Omental fat pad (tissue), 4 donors: ENCODE measurements around the gene PACRGL. TPM values are rescaled to one million over a fixed set of nuclear protein-coding genes. Genes with fewer than 3 reads are reported as not detected.

Experiments used
- ATAC-seq: fragments of 150-250 bp; one replicate; pipeline ENCODE4 v1.9.1; 2016; ENCODE audit warnings: mild to moderate bottlenecking, moderate library complexity; ENCODE audit not compliant: low FRiP score
- DNase-seq: peaks from one replicate; pipeline ENCODE4 v3.0.0-alpha.2; 2019; ENCODE audit warnings: low spot score
- total RNA-seq, 4 donors: library from RNA; depleted of rRNA; stranded (reverse); fragments of >200 nt; gene quantifications; one replicate each; pipeline ENCODE4 v1.1.0, GENCODE V29; 2016
- TF ChIP-seq, protein P1 (sequence below), 3 donors: fragments of 450-650 bp; IDR thresholded peaks; one replicate each; pipeline ENCODE4 v1.5.1; 2016 to 2017; ENCODE audit warnings: antibody characterized with exemption in 3 of 3, mild to moderate bottlenecking in 3 of 3, moderate library complexity in 2 of 3

Gene PACRGL
- total RNA-seq, 4 donors from 2014 or later: 20.3 to 26.3 (median 21.8) TPM

GRCh38 chr4:20675786-20676185, 24.5 kb upstream of the PACRGL start:
- TF ChIP-seq, protein P1, sequence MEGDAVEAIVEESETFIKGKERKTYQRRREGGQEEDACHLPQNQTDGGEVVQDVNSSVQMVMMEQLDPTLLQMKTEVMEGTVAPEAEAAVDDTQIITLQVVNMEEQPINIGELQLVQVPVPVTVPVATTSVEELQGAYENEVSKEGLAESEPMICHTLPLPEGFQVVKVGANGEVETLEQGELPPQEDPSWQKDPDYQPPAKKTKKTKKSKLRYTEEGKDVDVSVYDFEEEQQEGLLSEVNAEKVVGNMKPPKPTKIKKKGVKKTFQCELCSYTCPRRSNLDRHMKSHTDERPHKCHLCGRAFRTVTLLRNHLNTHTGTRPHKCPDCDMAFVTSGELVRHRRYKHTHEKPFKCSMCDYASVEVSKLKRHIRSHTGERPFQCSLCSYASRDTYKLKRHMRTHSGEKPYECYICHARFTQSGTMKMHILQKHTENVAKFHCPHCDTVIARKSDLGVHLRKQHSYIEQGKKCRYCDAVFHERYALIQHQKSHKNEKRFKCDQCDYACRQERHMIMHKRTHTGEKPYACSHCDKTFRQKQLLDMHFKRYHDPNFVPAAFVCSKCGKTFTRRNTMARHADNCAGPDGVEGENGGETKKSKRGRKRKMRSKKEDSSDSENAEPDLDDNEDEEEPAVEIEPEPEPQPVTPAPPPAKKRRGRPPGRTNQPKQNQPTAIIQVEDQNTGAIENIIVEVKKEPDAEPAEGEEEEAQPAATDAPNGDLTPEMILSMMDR (IDR thresholded peaks at IDR 0.05): no peak
- no peak for DNase-seq
- no peak for ATAC-seq

DNA sequence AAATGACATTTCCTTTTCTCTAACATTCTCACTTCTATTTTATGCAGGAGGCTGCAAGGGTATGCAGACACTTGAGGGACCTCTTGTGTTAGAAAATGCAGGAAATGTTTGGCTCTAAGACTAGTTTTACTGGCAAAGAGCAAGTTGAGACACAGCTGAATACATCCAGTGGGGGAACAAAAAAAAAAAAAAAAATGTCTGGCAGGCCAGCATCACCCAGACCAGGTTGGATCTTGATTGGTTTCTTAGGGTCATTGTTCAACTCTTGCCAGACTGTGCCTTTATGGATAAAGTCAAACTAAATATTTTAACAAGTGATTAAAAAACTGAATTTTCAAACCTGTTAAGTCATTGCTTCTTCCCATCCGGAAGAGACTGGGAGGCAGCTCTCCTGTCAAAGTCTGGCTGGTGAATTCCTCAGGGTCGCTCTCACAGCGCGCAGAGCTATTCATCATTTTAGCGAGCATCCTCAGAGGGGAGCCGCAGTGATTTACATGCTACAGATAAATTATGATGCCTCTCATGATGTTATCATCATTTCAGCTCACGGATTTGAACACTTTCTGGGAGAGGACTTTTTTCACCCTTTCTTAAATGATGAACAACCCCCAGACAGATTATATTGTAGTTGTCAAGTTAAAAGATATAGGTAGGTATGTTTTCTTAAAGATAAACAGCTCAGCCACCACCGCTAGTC, 23.6 kb upstream of the PACRGL start:
- TF ChIP-seq, protein P1 (IDR thresholded peaks at IDR 0.05): no peak
- no peak for ATAC-seq
- no peak for DNase-seq

- TF ChIP-seq, protein P1 (IDR thresholded peaks at IDR 0.05): no peak
- DNase-seq (no peak), ATAC-seq (no peak)
These were observed 21.9 kb upstream of the PACRGL start for GRCh38 chr4:20678400-20678799.

- DNase-seq (no peak), ATAC-seq (no peak)
- TF ChIP-seq, protein P1 (IDR thresholded peaks at IDR 0.05): no peak
These were observed 20.3 kb upstream of the PACRGL start for GRCh38 chr4:20679951-20680350.

- no peak for DNase-seq
- no peak for ATAC-seq
- TF ChIP-seq, protein P1 (IDR thresholded peaks at IDR 0.05): no peak
These were observed 19.5 kb upstream of the PACRGL start for GRCh38 chr4:20680736-20681135.

DNA sequence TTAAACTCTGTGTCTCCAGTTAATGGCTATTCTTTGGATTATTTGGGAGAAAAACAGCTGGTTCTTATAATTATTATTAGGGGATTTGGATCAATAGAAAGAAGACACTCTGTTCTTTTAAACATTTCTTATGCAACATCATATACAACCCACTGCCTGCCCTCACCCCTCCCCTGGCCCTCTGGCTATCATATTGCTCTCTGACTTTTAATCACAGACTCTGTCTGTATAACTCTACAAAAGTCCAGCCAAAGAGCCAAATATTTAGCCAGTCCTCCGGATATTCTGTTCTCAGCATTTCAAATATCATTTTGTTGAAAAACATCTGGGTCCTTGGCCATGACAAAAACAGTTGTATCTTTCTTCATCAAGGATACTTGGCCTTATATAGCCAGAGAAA, 19.0 kb upstream of the PACRGL start:
- DNase-seq: no peak
- TF ChIP-seq, protein P1 (IDR thresholded peaks at IDR 0.05): no peak
- ATAC-seq: no peak

DNA sequence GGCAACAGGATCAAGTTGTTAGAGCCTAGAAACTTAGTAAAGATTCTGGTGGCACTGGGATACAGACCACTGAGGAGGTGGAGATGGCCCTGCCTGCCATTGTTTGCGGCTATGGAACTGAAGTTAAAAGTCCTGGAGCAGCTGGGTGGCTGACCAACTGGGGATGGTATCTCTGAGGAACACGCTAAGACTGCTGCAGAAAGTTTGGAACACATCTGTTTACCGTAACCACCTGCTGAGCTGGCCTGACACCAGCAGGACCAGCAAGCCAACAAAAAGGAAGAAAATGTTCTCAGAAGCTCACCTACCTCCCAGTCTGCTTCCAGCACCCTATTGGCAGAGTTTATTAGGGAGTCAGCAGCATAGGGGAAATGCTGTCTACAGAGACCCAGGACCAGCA, 17.4 kb upstream of the PACRGL start:
- no peak for DNase-seq
- no peak for ATAC-seq
- TF ChIP-seq, protein P1 (IDR thresholded peaks at IDR 0.05): no peak
